ENCODE data around the gene UROS.

UROS gene

DNA sequence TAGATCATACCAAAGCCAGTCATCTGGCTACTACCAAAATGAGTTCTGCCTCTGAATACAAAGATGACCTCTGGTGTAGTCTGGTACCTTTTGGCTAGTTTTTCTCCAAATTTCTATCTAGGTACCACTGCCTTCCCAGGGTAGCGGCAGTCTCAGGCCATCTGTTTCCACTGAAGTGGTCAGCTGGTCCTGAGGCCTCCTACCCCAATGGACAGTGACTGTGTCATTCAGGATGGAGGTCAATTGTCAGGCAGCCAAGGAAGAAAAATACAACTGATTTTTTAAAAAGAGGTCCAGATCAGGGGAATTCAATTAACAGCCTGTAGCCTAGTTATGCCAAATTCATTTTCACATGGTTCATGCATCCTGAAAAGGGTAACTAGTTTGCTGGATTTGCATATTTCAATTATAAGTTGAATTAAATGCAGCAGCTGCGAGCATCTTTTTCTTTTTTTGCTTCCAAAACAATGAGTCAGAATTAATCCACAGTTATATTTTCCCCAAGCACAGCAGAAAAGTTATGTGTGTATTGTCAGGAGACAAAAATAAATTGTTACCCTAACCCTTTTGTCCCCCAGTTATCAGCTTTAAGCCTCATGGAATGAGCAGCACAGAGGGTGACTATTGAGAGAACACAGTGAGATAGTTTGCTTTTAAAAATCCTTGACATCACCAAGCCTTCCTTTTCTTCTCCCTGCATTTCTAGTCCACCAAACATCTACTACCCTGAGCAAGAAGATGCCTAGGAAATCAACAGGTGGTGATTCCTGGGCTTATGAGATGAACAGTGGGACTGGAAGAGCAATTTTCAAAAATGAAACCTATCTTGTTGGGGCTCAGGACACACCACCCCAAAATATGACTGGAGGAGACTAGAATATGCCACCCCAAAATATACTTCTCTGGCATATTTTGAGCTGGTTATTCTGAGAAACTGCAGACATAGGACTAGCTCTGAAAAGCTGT is 28.0 kb upstream of the UROS start:
- H3K36me3 ChIP-seq (ENCODE audit: low read depth) = peaks cover 60% of the 10 kb centered on the region
- H3K27me3 ChIP-seq (ENCODE audit: insufficient read depth, poor library complexity, severe bottlenecking) = no peaks in the 10 kb centered on the region
- no peaks in the 10 kb centered on the region for H3K4me1 ChIP-seq (ENCODE audit: insufficient read depth, poor library complexity, severe bottlenecking)
- DNase-seq (ENCODE audit: low spot score) = no peak
- no peak for ATAC-seq (ENCODE audit: low read depth)
- H3K4me3 ChIP-seq (ENCODE audit: severe bottlenecking) = no peak overlapping the region
- H3K27ac ChIP-seq (ENCODE audit: poor library complexity, severe bottlenecking) = no peak overlapping the region
- no peaks in the 10 kb centered on the region for H3K9me3 ChIP-seq (ENCODE audit: severe bottlenecking)
- TF ChIP-seq, protein P1, sequence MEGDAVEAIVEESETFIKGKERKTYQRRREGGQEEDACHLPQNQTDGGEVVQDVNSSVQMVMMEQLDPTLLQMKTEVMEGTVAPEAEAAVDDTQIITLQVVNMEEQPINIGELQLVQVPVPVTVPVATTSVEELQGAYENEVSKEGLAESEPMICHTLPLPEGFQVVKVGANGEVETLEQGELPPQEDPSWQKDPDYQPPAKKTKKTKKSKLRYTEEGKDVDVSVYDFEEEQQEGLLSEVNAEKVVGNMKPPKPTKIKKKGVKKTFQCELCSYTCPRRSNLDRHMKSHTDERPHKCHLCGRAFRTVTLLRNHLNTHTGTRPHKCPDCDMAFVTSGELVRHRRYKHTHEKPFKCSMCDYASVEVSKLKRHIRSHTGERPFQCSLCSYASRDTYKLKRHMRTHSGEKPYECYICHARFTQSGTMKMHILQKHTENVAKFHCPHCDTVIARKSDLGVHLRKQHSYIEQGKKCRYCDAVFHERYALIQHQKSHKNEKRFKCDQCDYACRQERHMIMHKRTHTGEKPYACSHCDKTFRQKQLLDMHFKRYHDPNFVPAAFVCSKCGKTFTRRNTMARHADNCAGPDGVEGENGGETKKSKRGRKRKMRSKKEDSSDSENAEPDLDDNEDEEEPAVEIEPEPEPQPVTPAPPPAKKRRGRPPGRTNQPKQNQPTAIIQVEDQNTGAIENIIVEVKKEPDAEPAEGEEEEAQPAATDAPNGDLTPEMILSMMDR (IDR thresholded peaks at IDR 0.05; ENCODE audit: poor library complexity, severe bottlenecking) = no peak

DNA sequence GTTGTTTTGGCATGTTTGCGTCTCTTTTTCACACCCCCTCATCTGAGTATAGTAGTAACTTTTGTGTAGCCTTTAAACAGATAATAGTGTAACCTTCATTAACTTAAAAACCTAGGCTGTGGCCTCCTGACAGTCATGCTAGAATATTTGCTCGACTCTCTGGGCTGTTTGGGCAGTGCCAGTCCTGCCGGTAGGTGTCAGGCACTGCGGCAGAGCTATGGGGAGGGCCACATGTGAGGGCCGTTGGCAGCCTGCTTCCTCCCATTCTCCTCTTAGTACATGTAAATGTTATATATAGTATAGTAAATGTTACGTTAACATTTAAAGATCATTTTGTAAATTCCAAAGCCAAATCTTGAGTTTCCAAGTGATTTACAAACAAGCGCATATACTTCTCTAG is 26.4 kb upstream of the UROS start:
- Histone ChIP-seq H3K27ac (ENCODE audit: poor library complexity, severe bottlenecking) (no peak overlapping the region), H3K4me3 (ENCODE audit: severe bottlenecking) (no peak overlapping the region), H3K27me3 (ENCODE audit: insufficient read depth, poor library complexity, severe bottlenecking) (no peaks in the 10 kb centered on the region), H3K9me3 (ENCODE audit: severe bottlenecking) (no peaks in the 10 kb centered on the region), H3K4me1 (ENCODE audit: insufficient read depth, poor library complexity, severe bottlenecking) (no peaks in the 10 kb centered on the region), H3K36me3 (ENCODE audit: low read depth) (peaks cover 56% of the 10 kb centered on the region)
- TF ChIP-seq, protein P1 (IDR thresholded peaks at IDR 0.05; ENCODE audit: poor library complexity, severe bottlenecking) = no peak
- DNase-seq (ENCODE audit: low spot score) = no peak
- no peak for ATAC-seq (ENCODE audit: low read depth)

DNA sequence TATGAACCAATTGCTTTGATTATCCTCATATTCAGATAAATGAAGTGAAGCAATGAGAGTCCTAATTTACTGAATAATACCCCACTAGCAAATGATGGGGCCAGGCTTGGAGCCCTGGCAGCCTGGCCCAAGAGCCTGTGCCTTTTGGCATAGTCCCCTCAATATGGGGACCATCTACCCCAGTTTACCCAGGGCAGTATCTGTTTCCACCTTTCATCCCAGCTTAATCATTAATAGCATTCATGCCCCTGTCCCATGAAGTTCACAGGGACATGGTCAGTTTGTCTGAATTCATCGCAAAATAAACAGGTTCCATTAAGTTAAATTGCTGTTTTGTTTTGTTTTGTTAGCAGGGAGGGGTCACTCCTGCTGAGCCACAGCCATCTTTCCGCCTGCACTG is 25.8 kb upstream of the UROS start:
- Histone ChIP-seq H3K4me3 (ENCODE audit: severe bottlenecking) (no peak overlapping the region), H3K9me3 (ENCODE audit: severe bottlenecking) (no peaks in the 10 kb centered on the region), H3K36me3 (ENCODE audit: low read depth) (peaks cover 57% of the 10 kb centered on the region), H3K27me3 (ENCODE audit: insufficient read depth, poor library complexity, severe bottlenecking) (no peaks in the 10 kb centered on the region), H3K4me1 (ENCODE audit: insufficient read depth, poor library complexity, severe bottlenecking) (no peaks in the 10 kb centered on the region), H3K27ac (ENCODE audit: poor library complexity, severe bottlenecking) (no peak overlapping the region)
- ATAC-seq (ENCODE audit: low read depth) = no peak
- no peak for DNase-seq (ENCODE audit: low spot score)
- TF ChIP-seq, protein P1 (IDR thresholded peaks at IDR 0.05; ENCODE audit: poor library complexity, severe bottlenecking) = no peak

DNA sequence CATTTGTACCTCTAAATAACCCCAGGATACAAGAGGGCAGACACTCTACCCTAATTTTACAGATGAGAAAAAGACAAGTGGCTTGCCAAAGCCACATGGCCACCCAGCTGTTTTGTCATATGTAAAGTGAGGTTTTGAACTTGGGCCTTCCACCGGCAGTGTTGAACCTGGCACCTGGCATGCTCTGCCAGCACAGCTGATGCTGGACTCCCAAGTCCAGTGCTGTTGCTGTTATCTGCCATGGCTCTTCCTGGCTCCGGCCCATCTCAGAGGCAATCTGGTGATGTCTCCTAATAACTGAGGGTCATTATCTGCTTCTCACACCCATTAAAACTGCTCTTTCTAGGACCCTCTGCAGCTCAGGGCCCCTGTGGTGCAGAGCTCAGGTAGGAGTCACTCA is 25.3 kb upstream of the UROS start:
- DNase-seq (ENCODE audit: low spot score) (no peak), ATAC-seq (ENCODE audit: low read depth) (no peak)
- H3K27ac ChIP-seq (ENCODE audit: poor library complexity, severe bottlenecking) = no peak overlapping the region
- H3K9me3 ChIP-seq (ENCODE audit: severe bottlenecking) = no peaks in the 10 kb centered on the region
- H3K4me3 ChIP-seq (ENCODE audit: severe bottlenecking) = no peak overlapping the region
- TF ChIP-seq, protein P1 (IDR thresholded peaks at IDR 0.05; ENCODE audit: poor library complexity, severe bottlenecking) = no peak
- H3K36me3 ChIP-seq (ENCODE audit: low read depth) = peaks cover 54% of the 10 kb centered on the region
- no peaks in the 10 kb centered on the region for H3K27me3 ChIP-seq (ENCODE audit: insufficient read depth, poor library complexity, severe bottlenecking)
- H3K4me1 ChIP-seq (ENCODE audit: insufficient read depth, poor library complexity, severe bottlenecking) = no peaks in the 10 kb centered on the region

DNA sequence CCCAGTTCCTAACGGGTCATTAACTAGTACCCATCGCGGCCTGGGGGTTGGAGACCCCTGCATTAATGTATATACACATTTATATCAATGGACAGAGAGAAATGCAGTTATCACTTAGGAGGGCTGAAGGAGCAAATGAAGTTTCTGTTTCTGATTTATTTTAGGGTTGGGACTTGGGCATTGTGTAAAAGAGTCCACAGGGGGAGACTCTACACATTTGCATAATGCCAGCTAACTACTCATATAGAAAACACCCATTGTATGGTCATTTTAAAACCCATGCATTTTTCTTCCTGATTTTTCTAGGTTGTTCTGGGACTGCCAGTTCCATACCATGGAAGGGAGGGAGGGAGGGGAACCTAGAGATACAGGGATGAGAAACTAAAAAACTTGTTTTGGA is 23.8 kb upstream of the UROS start:
- no peak overlapping the region for H3K27ac ChIP-seq (ENCODE audit: poor library complexity, severe bottlenecking)
- H3K4me1 ChIP-seq (ENCODE audit: insufficient read depth, poor library complexity, severe bottlenecking) = no peaks in the 10 kb centered on the region
- no peak for DNase-seq (ENCODE audit: low spot score)
- no peaks in the 10 kb centered on the region for H3K9me3 ChIP-seq (ENCODE audit: severe bottlenecking)
- ATAC-seq (ENCODE audit: low read depth) = no peak
- H3K27me3 ChIP-seq (ENCODE audit: insufficient read depth, poor library complexity, severe bottlenecking) = no peaks in the 10 kb centered on the region
- TF ChIP-seq, protein P1 (IDR thresholded peaks at IDR 0.05; ENCODE audit: poor library complexity, severe bottlenecking) = no peak
- peaks cover 57% of the 10 kb centered on the region for H3K36me3 ChIP-seq (ENCODE audit: low read depth)
- H3K4me3 ChIP-seq (ENCODE audit: severe bottlenecking) = no peak overlapping the region
